H9 (cell line): ENCODE data around the gene MRTFB. TPM values are rescaled to one million over a fixed set of nuclear protein-coding genes. Genes with fewer than 3 reads are reported as not detected.

Source experiments
- DNase-seq: peaks from one replicate; pipeline ENCODE4 v3.0.0-alpha.2; 2017
- H2AFZ ChIP-seq: one replicate; pipeline ENCODE4 v1.6.1; 2013; ENCODE audit warnings: mild to moderate bottlenecking, low read length, control low read depth, moderate library complexity
- H2AK5ac ChIP-seq: 2 replicates; pipeline ENCODE4 v1.6.1; 2013; ENCODE audit warnings: low read length, control low read depth, mixed read lengths; ENCODE audit not compliant: insufficient read length
- H2BK120ac ChIP-seq: one replicate; pipeline ENCODE4 v1.6.1; 2013; ENCODE audit warnings: low read depth, mild to moderate bottlenecking, low read length, control low read depth, inconsistent platforms; ENCODE audit not compliant: poor library complexity, severe bottlenecking
- H2BK12ac ChIP-seq: 2 replicates; pipeline ENCODE4 v1.6.1; 2013; ENCODE audit warnings: low read length, control low read depth, mixed read lengths, low read depth; ENCODE audit not compliant: insufficient read length
- H2BK15ac ChIP-seq: 2 replicates; pipeline ENCODE4 v1.6.1; 2013; ENCODE audit warnings: low read depth, low read length, control low read depth
- H2BK20ac ChIP-seq: one replicate; pipeline ENCODE4 v1.6.1; 2013; ENCODE audit warnings: low read depth, mild to moderate bottlenecking, low read length, control low read depth, inconsistent platforms; ENCODE audit not compliant: poor library complexity, severe bottlenecking
- H2BK5ac ChIP-seq: 2 replicates; pipeline ENCODE4 v1.6.1; 2013; ENCODE audit warnings: low read length, control low read depth, mixed read lengths; ENCODE audit not compliant: insufficient read length
- H3K14ac ChIP-seq: 2 replicates; pipeline ENCODE4 v1.6.1; 2013; ENCODE audit warnings: low read length, control low read depth; ENCODE audit not compliant: insufficient read depth
- H3K18ac ChIP-seq: 2 replicates; pipeline ENCODE4 v1.6.1; 2013; ENCODE audit warnings: low read depth, mild to moderate bottlenecking, mixed read lengths, low read length, control low read depth; ENCODE audit not compliant: insufficient read length
- H3K23ac ChIP-seq: 2 replicates; pipeline ENCODE4 v1.6.1; 2013; ENCODE audit warnings: low read length, control low read depth, mixed read lengths, low read depth; ENCODE audit not compliant: insufficient read length
- H3K23me2 ChIP-seq: 2 replicates; pipeline ENCODE4 v1.6.1; 2013; ENCODE audit warnings: low read depth, mild to moderate bottlenecking, mixed read lengths, low read length, control low read depth; ENCODE audit not compliant: insufficient read length, poor library complexity, severe bottlenecking
- H3K27ac ChIP-seq: 2 replicates; pipeline ENCODE4 v1.5.1; 2013; ENCODE audit warnings: low read length, control low read depth, mixed read lengths, low read depth; ENCODE audit not compliant: insufficient read length
- H3K27me3 ChIP-seq: 2 replicates; pipeline ENCODE4 v1.6.1; 2013; ENCODE audit warnings: low read length, control low read depth, inconsistent platforms; ENCODE audit not compliant: insufficient read depth
- H3K4ac ChIP-seq: 2 replicates; pipeline ENCODE4 v1.6.1; 2013; ENCODE audit warnings: low read depth, mild to moderate bottlenecking, control low read depth, inconsistent platforms, low read length, moderate library complexity
- H3K4me1 ChIP-seq: 2 replicates; pipeline ENCODE4 v1.6.1; 2013; ENCODE audit warnings: low read length, control low read depth, inconsistent platforms; ENCODE audit not compliant: insufficient read depth
- H3K4me2 ChIP-seq: 2 replicates; pipeline ENCODE4 v1.6.1; 2013; ENCODE audit warnings: low read length, control low read depth, mixed read lengths; ENCODE audit not compliant: insufficient read length, insufficient read depth
- H3K56ac ChIP-seq: 2 replicates; pipeline ENCODE4 v1.6.1; 2013; ENCODE audit warnings: low read depth, mild to moderate bottlenecking, mixed read lengths, low read length, control low read depth; ENCODE audit not compliant: insufficient read length
- H3K79me1 ChIP-seq: 2 replicates; pipeline ENCODE4 v1.6.1; 2013; ENCODE audit warnings: low read depth, mild to moderate bottlenecking, moderate library complexity, low read length, control low read depth, inconsistent platforms; ENCODE audit not compliant: insufficient read depth, poor library complexity, severe bottlenecking
- H3K79me2 ChIP-seq: 2 replicates; pipeline ENCODE4 v1.6.1; 2013; ENCODE audit warnings: low read length, control low read depth, inconsistent platforms; ENCODE audit not compliant: insufficient read depth
- H3K9ac ChIP-seq: 2 replicates; pipeline ENCODE4 v1.6.1; 2013; ENCODE audit warnings: low read length, control low read depth, mixed read lengths; ENCODE audit not compliant: insufficient read length; ENCODE audit errors: extremely low read depth
- H3K9me3 ChIP-seq: one replicate; pipeline ENCODE4 v1.6.1; 2013; ENCODE audit warnings: low read depth, low read length, inconsistent platforms; ENCODE audit not compliant: control insufficient read depth
- H3T11ph ChIP-seq: one replicate; pipeline ENCODE4 v1.6.1; 2013; ENCODE audit warnings: mild to moderate bottlenecking, low read length, control low read depth, inconsistent platforms
- H4K20me1 ChIP-seq: one replicate; pipeline ENCODE4 v1.6.1; 2013; ENCODE audit not compliant: control insufficient read depth, insufficient read length, insufficient read depth
- H4K5ac ChIP-seq: 2 replicates; pipeline ENCODE4 v1.6.1; 2013; ENCODE audit warnings: low read depth, mild to moderate bottlenecking, mixed read lengths, low read length, control low read depth; ENCODE audit not compliant: insufficient read length
- H4K8ac ChIP-seq: replicated peaks from 2 replicates; pipeline ENCODE4 v1.6.1; 2013; ENCODE audit warnings: low read length, control low read depth, mixed read lengths, low read depth; ENCODE audit not compliant: insufficient read length
- H4K91ac ChIP-seq: 2 replicates; pipeline ENCODE4 v1.6.1; 2013; ENCODE audit warnings: low read depth, mild to moderate bottlenecking, moderate library complexity, mixed read lengths, low read length, control low read depth; ENCODE audit not compliant: insufficient read length
- H3K27ac Mint-ChIP-seq, 3 experiments: 2 replicates in 2 of 3; 3 replicates in 1 of 3; pipeline ENCODE4 v1.8.0; 2020 to 2021; ENCODE audit warnings: mixed read lengths in 3 of 3, mild to moderate bottlenecking in 1 of 3, moderate library complexity in 1 of 3
- H3K27me3 Mint-ChIP-seq: 2 replicates; pipeline ENCODE4 v1.8.0; 2021; ENCODE audit warnings: low read depth, mild to moderate bottlenecking, moderate library complexity, mixed read lengths
- H3K36me3 Mint-ChIP-seq, 3 experiments: 2 replicates in 2 of 3; 3 replicates in 1 of 3; pipeline ENCODE4 v1.8.0; 2020 to 2021; ENCODE audit warnings: low read depth in 3 of 3, mixed read lengths in 3 of 3; ENCODE audit not compliant: insufficient read depth in 1 of 3
- H3K4me1 Mint-ChIP-seq, 2 experiments: 2 replicates each; pipeline ENCODE4 v1.8.0; 2020; ENCODE audit warnings: mixed read lengths in 2 of 2
- H3K4me3 Mint-ChIP-seq, 2 experiments: 2 replicates in 1 of 2; 3 replicates in 1 of 2; pipeline ENCODE4 v1.8.0; 2020 to 2021; ENCODE audit warnings: mild to moderate bottlenecking in 2 of 2, mixed read lengths in 2 of 2, moderate library complexity in 1 of 2
- H3K9me3 Mint-ChIP-seq, 2 experiments: 2 replicates in 1 of 2; 3 replicates in 1 of 2; pipeline ENCODE4 v1.8.0; 2020; ENCODE audit warnings: mild to moderate bottlenecking in 2 of 2, mixed read lengths in 2 of 2, moderate library complexity in 1 of 2
- WGBS: extraction: QIAGEN DNeasy Blood & Tissue Kit; methylation state at CpG from one replicate; pipeline ENCODE4 v1.1.7; 2013; ENCODE audit warnings: missing lambda C conversion rate, low lambda C conversion rate, mixed read lengths; ENCODE audit not compliant: insufficient read length; ENCODE audit errors: extremely low coverage; 5-methylcytosine and 5-hydroxymethylcytosine counted together
- total RNA-seq: library from RNA; stranded (reverse); gene quantifications from 2 replicates; pipeline ENCODE4 v1.2.1, GENCODE V29; 2021
- TF ChIP-seq, protein P1 (sequence below): fragments of 200-600 bp; sonication (generic); conservative IDR thresholded peaks from 3 replicates; pipeline ENCODE4 v1.8.0; 2021; ENCODE audit warnings: antibody characterized with exemption, mild to moderate bottlenecking

Gene MRTFB
- total RNA-seq, 1 experiment from 2014 or later = 29.9 TPM

- Histone ChIP-seq H2BK120ac (no peak overlapping the region), H3K27me3 (no peaks in the 10 kb centered on the region), H2BK15ac (no peak overlapping the region), H2BK12ac (no peak overlapping the region), H4K8ac (no peak overlapping the region), H4K5ac (no peak overlapping the region), H3K23ac (no peak overlapping the region), H4K91ac (no peak overlapping the region), H4K20me1 (no peaks in the 10 kb centered on the region), H3T11ph (no peak overlapping the region), H2BK5ac (no peak overlapping the region), H3K23me2 (no peaks in the 10 kb centered on the region), H3K4me2 (no peak overlapping the region), H3K79me2 (no peaks in the 10 kb centered on the region), H3K18ac (no peak overlapping the region), H3K79me1 (no peaks in the 10 kb centered on the region), H2BK20ac (no peak overlapping the region), H3K4ac (no peak overlapping the region), H3K4me1 (no peaks in the 10 kb centered on the region), H3K27ac (no peak overlapping the region), H3K14ac (no peak overlapping the region), H2AFZ (no peak overlapping the region), H3K9ac (no peak overlapping the region), H3K56ac (no peak overlapping the region), H3K9me3 (no peaks in the 10 kb centered on the region), H2AK5ac (no peak overlapping the region)
- Mint-ChIP-seq H3K9me3 (peaks cover under 1 to 5% of the 10 kb centered on the region in 2 experiments; a peak in 3 of 5 replicates), H3K4me3 (no peak overlapping the region), H3K27ac (no peak overlapping the region), H3K36me3 (peaks cover 0 to 7% (median 0%) of the 10 kb centered on the region in 3 experiments; a peak in 3 of 7 replicates), H3K27me3 (no peaks in the 10 kb centered on the region; the same call in 1 of the 2 replicates), H3K4me1 (no peaks in the 10 kb centered on the region)
- no CpG with 5 or more reads among the region's 1 CpG for WGBS
- TF ChIP-seq, protein P1, sequence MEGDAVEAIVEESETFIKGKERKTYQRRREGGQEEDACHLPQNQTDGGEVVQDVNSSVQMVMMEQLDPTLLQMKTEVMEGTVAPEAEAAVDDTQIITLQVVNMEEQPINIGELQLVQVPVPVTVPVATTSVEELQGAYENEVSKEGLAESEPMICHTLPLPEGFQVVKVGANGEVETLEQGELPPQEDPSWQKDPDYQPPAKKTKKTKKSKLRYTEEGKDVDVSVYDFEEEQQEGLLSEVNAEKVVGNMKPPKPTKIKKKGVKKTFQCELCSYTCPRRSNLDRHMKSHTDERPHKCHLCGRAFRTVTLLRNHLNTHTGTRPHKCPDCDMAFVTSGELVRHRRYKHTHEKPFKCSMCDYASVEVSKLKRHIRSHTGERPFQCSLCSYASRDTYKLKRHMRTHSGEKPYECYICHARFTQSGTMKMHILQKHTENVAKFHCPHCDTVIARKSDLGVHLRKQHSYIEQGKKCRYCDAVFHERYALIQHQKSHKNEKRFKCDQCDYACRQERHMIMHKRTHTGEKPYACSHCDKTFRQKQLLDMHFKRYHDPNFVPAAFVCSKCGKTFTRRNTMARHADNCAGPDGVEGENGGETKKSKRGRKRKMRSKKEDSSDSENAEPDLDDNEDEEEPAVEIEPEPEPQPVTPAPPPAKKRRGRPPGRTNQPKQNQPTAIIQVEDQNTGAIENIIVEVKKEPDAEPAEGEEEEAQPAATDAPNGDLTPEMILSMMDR = no peak
- no peak for DNase-seq
These were observed 9.3 kb upstream of the MRTFB start for GRCh38 chr16:14061732-14062259.
